SU-DHL-6 (cell line): ENCODE measurements around the gene EPHB6.

Source experiments
- H2AFZ ChIP-seq: fragments of 200-600 bp; sonication (generic); 2 replicates; pipeline ENCODE4 v1.6.1; 2014; ENCODE audit warnings: low read depth, mild to moderate bottlenecking, moderate library complexity, mixed read lengths, antibody characterized with exemption, low read length; ENCODE audit not compliant: severe bottlenecking
- H3F3A ChIP-seq: fragments of 200-600 bp; shearing (Covaris generic); 2 replicates; pipeline ENCODE4 v1.6.0; 2016; ENCODE audit warnings: antibody characterized with exemption, mild to moderate bottlenecking; ENCODE audit not compliant: insufficient read depth
- H3K27ac ChIP-seq: fragments of 200-600 bp; sonication (generic); 2 replicates; pipeline ENCODE4 v1.5.1; 2016; ENCODE audit warnings: low read depth, mild to moderate bottlenecking, low read length, moderate library complexity, mixed read lengths
- H3K27me3 ChIP-seq: fragments of 200-600 bp; sonication (generic), shearing (Covaris generic); 2 replicates; pipeline ENCODE4 v1.6.0; 2014; ENCODE audit warnings: mild to moderate bottlenecking, low read length
- H3K36me3 ChIP-seq: fragments of 200-600 bp; sonication (generic); 2 replicates; pipeline ENCODE4 v1.6.1; 2014; ENCODE audit warnings: mild to moderate bottlenecking, low read length, mixed read lengths
- H3K4me2 ChIP-seq: fragments of 300-600, 200-600 bp; shearing (Covaris generic), sonication (generic); 2 replicates; pipeline ENCODE4 v1.6.0; 2014; ENCODE audit warnings: low read length, low read depth, mild to moderate bottlenecking; ENCODE audit not compliant: poor library complexity, severe bottlenecking
- H3K4me3 ChIP-seq: fragments of 200-600 bp; sonication (generic); 2 replicates; pipeline ENCODE4 v1.5.1; 2014; ENCODE audit warnings: antibody characterized with exemption, low read length, mild to moderate bottlenecking, mixed read lengths; ENCODE audit not compliant: insufficient read depth, poor library complexity, severe bottlenecking
- H3K79me2 ChIP-seq: fragments of 200-600 bp; sonication (generic); 2 replicates; pipeline ENCODE4 v1.6.1; 2014; ENCODE audit warnings: mild to moderate bottlenecking, low read length, moderate library complexity; ENCODE audit not compliant: insufficient read depth
- H3K9ac ChIP-seq: fragments of 200-600 bp; sonication (generic); 2 replicates; pipeline ENCODE4 v1.7.0; 2014; ENCODE audit warnings: mild to moderate bottlenecking, low read length
- H3K9me2 ChIP-seq: fragments of 200-600 bp; sonication (generic); replicated peaks from 2 replicates; pipeline ENCODE4 v1.6.1; 2014; ENCODE audit warnings: low read length; ENCODE audit not compliant: insufficient read depth
- H3K9me3 ChIP-seq: fragments of 200-600 bp; sonication (generic); 2 replicates; pipeline ENCODE4 v1.6.1; 2014; ENCODE audit warnings: low read length, mixed read lengths; ENCODE audit not compliant: insufficient read depth
- H4K20me1 ChIP-seq: fragments of 200-600 bp; sonication (generic); 2 replicates; pipeline ENCODE4 v1.6.1; 2014; ENCODE audit warnings: low read depth, mild to moderate bottlenecking, antibody characterized with exemption, low read length, moderate library complexity, mixed read lengths
- CTCF ChIP-seq: fragments of 200-600 bp; sonication (generic); IDR thresholded peaks from one replicate; pipeline ENCODE4 v1.5.1; 2017; ENCODE audit warnings: antibody characterized with exemption, mild to moderate bottlenecking, low read length, moderate library complexity; ENCODE audit not compliant: insufficient read depth, poor library complexity, severe bottlenecking
- EZH2phosphoT487 ChIP-seq: fragments of 200-600 bp; sonication (generic), shearing (Covaris generic); conservative IDR thresholded peaks from 2 replicates; pipeline ENCODE4 v1.6.1; 2018; ENCODE audit warnings: mild to moderate bottlenecking, antibody characterized with exemption, low read length, moderate library complexity, mixed read lengths

EPHB6 gene

DNA sequence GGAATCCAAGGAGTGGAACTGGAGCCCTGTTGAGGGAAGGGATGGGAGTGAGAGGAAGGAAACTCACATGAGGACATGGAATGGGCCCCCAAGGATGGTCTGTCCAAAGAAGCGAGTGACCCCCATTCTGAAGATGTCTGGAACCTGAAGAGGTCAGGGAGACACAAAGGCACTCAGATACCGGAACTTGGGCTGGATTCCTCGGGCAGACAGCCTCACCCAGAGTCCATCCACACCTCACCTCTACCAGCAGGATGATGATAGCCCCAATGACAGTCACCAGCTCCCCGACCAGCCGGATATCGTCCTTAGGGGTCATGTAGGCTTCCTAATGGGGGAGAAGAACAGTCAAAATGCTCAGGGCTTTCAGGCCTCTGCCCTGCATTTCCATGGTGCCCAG is 20.0 kb downstream of the EPHB6 start:
- no peak overlapping the region for H2AFZ ChIP-seq

DNA sequence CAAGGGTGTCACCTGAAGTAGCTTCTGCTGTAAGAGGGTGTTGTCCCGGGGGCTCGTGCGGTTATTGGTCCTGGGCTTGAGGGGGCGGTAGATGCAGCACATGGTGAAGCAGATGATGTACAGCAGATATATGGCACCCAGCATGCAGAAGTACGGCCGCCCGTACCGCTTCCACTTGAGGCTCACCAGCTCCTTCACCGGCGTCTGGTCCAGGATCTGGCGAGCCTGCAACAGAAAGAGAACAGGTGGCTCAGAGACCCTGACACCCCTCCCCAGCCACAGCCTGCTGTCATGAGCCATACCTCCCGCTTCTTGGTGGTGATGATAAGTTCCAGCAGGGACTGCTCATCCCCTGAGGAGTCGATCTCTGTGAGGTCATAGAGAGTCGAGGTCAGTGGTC is 20.6 kb downstream of the EPHB6 start:
- no peaks in the 10 kb centered on the region for H4K20me1 ChIP-seq
- no peak for TF ChIP-seq CTCF
- TF ChIP-seq EZH2phosphoT487: no peak
- no peaks in the 10 kb centered on the region for H3F3A ChIP-seq
- no peaks in the 10 kb centered on the region for H3K9me2 ChIP-seq
- H3K27me3 ChIP-seq: no peaks in the 10 kb centered on the region
- H3K27ac ChIP-seq: no peak overlapping the region
- no peaks in the 10 kb centered on the region for H3K9me3 ChIP-seq
- no peaks in the 10 kb centered on the region for H3K79me2 ChIP-seq
- no peaks in the 10 kb centered on the region for H3K36me3 ChIP-seq
- no peak overlapping the region for H3K9ac ChIP-seq
- no peak overlapping the region for H3K4me2 ChIP-seq
- no peak overlapping the region for H3K4me3 ChIP-seq
- H2AFZ ChIP-seq: no peak overlapping the region

More for the DNA sequence above, 20.0 kb downstream of the EPHB6 start:
- Histone ChIP-seq H3K27ac (no peak overlapping the region), H3K4me3 (no peak overlapping the region), H3K27me3 (no peaks in the 10 kb centered on the region), H3K9me3 (no peaks in the 10 kb centered on the region), H3K79me2 (no peaks in the 10 kb centered on the region), H3K9me2 (no peaks in the 10 kb centered on the region), H3K4me2 (no peak overlapping the region), H3K36me3 (no peaks in the 10 kb centered on the region), H3K9ac (no peak overlapping the region), H4K20me1 (no peaks in the 10 kb centered on the region), H3F3A (no peaks in the 10 kb centered on the region)
- TF ChIP-seq CTCF: no peak
- no peak for TF ChIP-seq EZH2phosphoT487

GRCh38 chr7:142876236-142876960 is 21.5 kb downstream of the EPHB6 start:
- no peak overlapping the region for H3K27ac ChIP-seq
- H3F3A ChIP-seq: no peaks in the 10 kb centered on the region
- H3K36me3 ChIP-seq: no peaks in the 10 kb centered on the region
- no peaks in the 10 kb centered on the region for H3K79me2 ChIP-seq
- H3K4me3 ChIP-seq: no peak overlapping the region
- H2AFZ ChIP-seq: no peak overlapping the region
- TF ChIP-seq CTCF (no peak), EZH2phosphoT487 (no peak)
- H3K9me2 ChIP-seq: no peaks in the 10 kb centered on the region
- H3K9me3 ChIP-seq: no peaks in the 10 kb centered on the region
- no peaks in the 10 kb centered on the region for H4K20me1 ChIP-seq
- no peak overlapping the region for H3K4me2 ChIP-seq
- no peak overlapping the region for H3K9ac ChIP-seq
- H3K27me3 ChIP-seq: no peaks in the 10 kb centered on the region
